Trophoblast cell (in vitro differentiated cells and primary cell): ENCODE data around the gene ZC3H18.
A peak's percentile ranks its signal among the peaks of the same experiment; 100 is the strongest.

Experiments
- DNase-seq, 2 donors: peaks; one replicate each; pipeline ENCODE4 v3.0.0-alpha.2; 2016
- H2AFZ ChIP-seq: 2 replicates; pipeline ENCODE4 v1.6.1; 2013; ENCODE audit warnings: low read length, moderate library complexity, mild to moderate bottlenecking; ENCODE audit not compliant: insufficient read depth, poor library complexity
- H2AK5ac ChIP-seq: 2 replicates; pipeline ENCODE4 v1.6.1; 2013; ENCODE audit warnings: mild to moderate bottlenecking, low read length
- H2BK120ac ChIP-seq: 2 replicates; pipeline ENCODE4 v1.6.1; 2013; ENCODE audit warnings: low read length, mild to moderate bottlenecking, moderate library complexity; ENCODE audit not compliant: insufficient read depth, poor library complexity
- H2BK12ac ChIP-seq: 2 replicates; pipeline ENCODE4 v1.6.1; 2013; ENCODE audit warnings: mild to moderate bottlenecking, low read length, moderate library complexity
- H2BK5ac ChIP-seq: 2 replicates; pipeline ENCODE4 v1.6.1; 2013; ENCODE audit warnings: low read length, low read depth, moderate library complexity, mild to moderate bottlenecking; ENCODE audit not compliant: poor library complexity
- H3K14ac ChIP-seq: 2 replicates; pipeline ENCODE4 v1.6.1; 2013; ENCODE audit warnings: mild to moderate bottlenecking, low read length
- H3K18ac ChIP-seq: 2 replicates; pipeline ENCODE4 v1.6.1; 2013; ENCODE audit warnings: mild to moderate bottlenecking, low read length
- H3K23ac ChIP-seq: 2 replicates; pipeline ENCODE4 v1.6.1; 2013; ENCODE audit warnings: low read length
- H3K27ac ChIP-seq: 2 replicates; pipeline ENCODE4 v1.5.1; 2013; ENCODE audit warnings: low read depth, mild to moderate bottlenecking, inconsistent platforms, low read length, moderate library complexity
- H3K27me3 ChIP-seq: 2 replicates; pipeline ENCODE4 v1.6.1; 2013; ENCODE audit warnings: inconsistent platforms, mild to moderate bottlenecking, low read length, moderate library complexity; ENCODE audit not compliant: insufficient read depth
- H3K36me3 ChIP-seq, 2 experiments: 1 replicate in 1 of 2; 2 replicates in 1 of 2; pipeline ENCODE4 v1.6.1; 2013; ENCODE audit warnings: low read length in 2 of 2, mild to moderate bottlenecking in 2 of 2, moderate library complexity in 1 of 2; ENCODE audit not compliant: insufficient read depth in 2 of 2, control insufficient read depth in 1 of 2
- H3K4ac ChIP-seq: 2 replicates; pipeline ENCODE4 v1.6.1; 2013; ENCODE audit warnings: low read depth, mild to moderate bottlenecking, low read length, moderate library complexity
- H3K4me1 ChIP-seq, 2 experiments: 1 replicate in 1 of 2; 2 replicates in 1 of 2; pipeline ENCODE4 v1.6.1; 2013; ENCODE audit warnings: low read length in 2 of 2, mild to moderate bottlenecking in 2 of 2, moderate library complexity in 1 of 2; ENCODE audit not compliant: insufficient read depth in 2 of 2, control insufficient read depth in 1 of 2
- H3K4me2 ChIP-seq: 2 replicates; pipeline ENCODE4 v1.6.1; 2013; ENCODE audit warnings: inconsistent platforms, mild to moderate bottlenecking, low read length, moderate library complexity
- H3K4me3 ChIP-seq: 2 replicates; pipeline ENCODE4 v1.5.1; 2013; ENCODE audit warnings: mild to moderate bottlenecking, low read depth, low read length, inconsistent platforms
- H3K79me1 ChIP-seq: one replicate; pipeline ENCODE4 v1.6.1; 2013; ENCODE audit warnings: low read length
- H3K79me2 ChIP-seq: 2 replicates; pipeline ENCODE4 v1.6.1; 2013; ENCODE audit warnings: low read length, mild to moderate bottlenecking; ENCODE audit not compliant: control insufficient read depth, insufficient read depth, poor library complexity
- H3K9ac ChIP-seq: 2 replicates; pipeline ENCODE4 v1.6.1; 2013; ENCODE audit warnings: mild to moderate bottlenecking, low read length
- H3K9me3 ChIP-seq: 2 replicates; pipeline ENCODE4 v1.6.1; 2013; ENCODE audit warnings: low read depth, mild to moderate bottlenecking, control low read depth, inconsistent platforms, low read length; ENCODE audit not compliant: insufficient read depth
- H4K12ac ChIP-seq: 2 replicates; pipeline ENCODE4 v1.6.1; 2013; ENCODE audit warnings: low read depth, mild to moderate bottlenecking, low read length, moderate library complexity
- H4K8ac ChIP-seq: 2 replicates; pipeline ENCODE4 v1.6.1; 2013; ENCODE audit warnings: low read depth, mild to moderate bottlenecking, low read length, moderate library complexity
- H4K91ac ChIP-seq: one replicate; pipeline ENCODE4 v1.6.1; 2013; ENCODE audit warnings: low read depth, mild to moderate bottlenecking, low read length, moderate library complexity
- WGBS: extraction: QIAGEN DNeasy Blood & Tissue Kit; methylation state at CpG from one replicate; pipeline ENCODE4 v1.1.7; 2013; ENCODE audit warnings: missing lambda C conversion rate; ENCODE audit not compliant: insufficient read length, insufficient coverage; ENCODE audit errors: extremely low coverage; 5-methylcytosine and 5-hydroxymethylcytosine counted together

ZC3H18 gene

GRCh38 chr16:88662222-88662842, 92.1 kb downstream of the ZC3H18 start:
- peaks cover 2% of the 10 kb centered on the region for H3K9me3 ChIP-seq
- H3K14ac ChIP-seq = peak overlapping the region; percentile 81
- peak overlapping the region; percentile 56 for H3K4me2 ChIP-seq
- peak overlapping the region; percentile 98 for H3K4me3 ChIP-seq
- H2AK5ac ChIP-seq = peak overlapping the region; percentile 66
- peak overlapping the region; percentile 93 for H4K91ac ChIP-seq
- H2BK120ac ChIP-seq = peak overlapping the region; percentile 78
- H4K12ac ChIP-seq = peak overlapping the region; percentile 54
- DNase-seq = peak in 1 of 2 donors; percentile 37
- peaks cover 27% of the 10 kb centered on the region for H3K79me2 ChIP-seq
- H4K8ac ChIP-seq = peak overlapping the region; percentile 79
- H3K18ac ChIP-seq = peak overlapping the region; percentile 94
- H3K4ac ChIP-seq = peak overlapping the region; percentile 95
- H3K4me1 ChIP-seq = peaks cover 4 to 11% of the 10 kb centered on the region in 2 experiments
- WGBS = no CpG with 5 or more reads among the region's 49 CpGs
- peaks cover 22 to 26% of the 10 kb centered on the region in 2 experiments for H3K36me3 ChIP-seq
- H3K27me3 ChIP-seq = no peaks in the 10 kb centered on the region
- peaks cover 16% of the 10 kb centered on the region for H3K79me1 ChIP-seq
- H3K27ac ChIP-seq = peak overlapping the region; percentile 84
- peak overlapping the region; percentile 83 for H2BK5ac ChIP-seq
- peak overlapping the region; percentile 58 for H2AFZ ChIP-seq
- peak overlapping the region; percentile 23 for H2BK12ac ChIP-seq
- no peak overlapping the region for H3K23ac ChIP-seq
- peak overlapping the region; percentile 94 for H3K9ac ChIP-seq

- Histone ChIP-seq H4K91ac (peak within 1 kb of the TSS; percentile 98), H3K9ac (peak within 1 kb of the TSS; percentile 94), H4K12ac (peak within 1 kb of the TSS; percentile 81), H3K4me3 (peak within 1 kb of the TSS; percentile 98), H4K8ac (peak within 1 kb of the TSS; percentile 90), H2BK120ac (peak within 1 kb of the TSS; percentile 82), H3K4me1 (peaks cover 5 to 15% of the 10 kb centered on the region in 2 experiments), H3K14ac (peak within 1 kb of the TSS; percentile 95), H3K4ac (peak within 1 kb of the TSS; percentile 95), H2AFZ (peak within 1 kb of the TSS; percentile 67), H3K4me2 (peak within 1 kb of the TSS; percentile 84), H3K79me1 (peaks cover 16% of the 10 kb centered on the region), H3K27ac (peak within 1 kb of the TSS; percentile 84), H3K9me3 (peaks cover 2% of the 10 kb centered on the region), H3K79me2 (peaks cover 27% of the 10 kb centered on the region), H3K36me3 (peaks cover 15 to 19% of the 10 kb centered on the region in 2 experiments), H2AK5ac (peak within 1 kb of the TSS; percentile 67), H3K27me3 (no peaks in the 10 kb centered on the region), H2BK5ac (peak within 1 kb of the TSS; percentile 97), H2BK12ac (peak within 1 kb of the TSS; percentile 39), H3K23ac (no peak within 1 kb of the TSS), H3K18ac (peak within 1 kb of the TSS; percentile 96)
- WGBS = no CpG with 5 or more reads among the region's 88 CpGs
- peak; percentile 97 to 99 for DNase-seq
Observed at GRCh38 chr16:88662843-88663606, 92.8 kb downstream of the ZC3H18 start, which contains the start of gene MVD. Gene MVD, minus strand, starts transcription at chr16:88663091. Its CDS starts 11 bp downstream, at chr16:88663080.

GRCh38 chr16:88665148-88665547, 94.9 kb downstream of the ZC3H18 start:
- peaks cover 5 to 8% of the 10 kb centered on the region in 2 experiments for H3K36me3 ChIP-seq
- no peaks in the 10 kb centered on the region for H3K27me3 ChIP-seq
- no peak overlapping the region for H2AFZ ChIP-seq
- H3K9ac ChIP-seq = no peak overlapping the region
- H3K27ac ChIP-seq = no peak overlapping the region
- H3K14ac ChIP-seq = no peak overlapping the region
- peaks cover 2% of the 10 kb centered on the region for H3K9me3 ChIP-seq
- no peak overlapping the region for H3K4me3 ChIP-seq
- H2AK5ac ChIP-seq = no peak overlapping the region
- peaks cover 21% of the 10 kb centered on the region for H3K79me2 ChIP-seq
- H3K4me1 ChIP-seq = peaks cover 5 to 12% of the 10 kb centered on the region in 2 experiments
- H2BK12ac ChIP-seq = no peak overlapping the region
- H4K91ac ChIP-seq = no peak overlapping the region
- H3K23ac ChIP-seq = no peak overlapping the region
- H3K79me1 ChIP-seq = peaks cover 16% of the 10 kb centered on the region
- H2BK120ac ChIP-seq = no peak overlapping the region
- no peak overlapping the region for H3K4ac ChIP-seq
- no peak overlapping the region for H3K18ac ChIP-seq
- WGBS = no CpG with 5 or more reads among the region's 4 CpGs
- no peak overlapping the region for H4K8ac ChIP-seq
- no peak overlapping the region for H4K12ac ChIP-seq
- no peak overlapping the region for H2BK5ac ChIP-seq
- no peak for DNase-seq
- H3K4me2 ChIP-seq = no peak overlapping the region

GRCh38 chr16:88665570-88665969, 95.4 kb downstream of the ZC3H18 start:
- Histone ChIP-seq H3K14ac (no peak overlapping the region), H3K36me3 (peaks cover 5 to 6% of the 10 kb centered on the region in 2 experiments), H4K8ac (no peak overlapping the region), H3K27ac (no peak overlapping the region), H3K4ac (no peak overlapping the region), H3K79me2 (peaks cover 21% of the 10 kb centered on the region), H3K4me3 (no peak overlapping the region), H2AK5ac (no peak overlapping the region), H3K4me2 (no peak overlapping the region), H4K12ac (no peak overlapping the region), H3K23ac (no peak overlapping the region), H2AFZ (no peak overlapping the region), H4K91ac (no peak overlapping the region), H2BK5ac (no peak overlapping the region), H2BK12ac (no peak overlapping the region), H3K9me3 (peaks cover 2% of the 10 kb centered on the region), H3K79me1 (peaks cover 16% of the 10 kb centered on the region), H3K9ac (no peak overlapping the region), H2BK120ac (no peak overlapping the region), H3K27me3 (no peaks in the 10 kb centered on the region), H3K18ac (no peak overlapping the region), H3K4me1 (peaks cover 5 to 11% of the 10 kb centered on the region in 2 experiments)
- no CpG with 5 or more reads among the region's 3 CpGs for WGBS
- DNase-seq = no peak
